GM12878 (cell line): ENCODE results near the gene PRRC2A. TPM values are rescaled to one million over a fixed set of nuclear protein-coding genes. Genes with fewer than 3 reads are reported as not detected.

ENCODE experiments used
- ATAC-seq: fragments of 200-7000 bp; cut with Tn5 transposase; 3 replicates; pipeline ENCODE4 v1.9.1; 2020; ENCODE audit warnings: mild to moderate bottlenecking, moderate library complexity
- BruUV-seq: library from RNA; stranded (reverse); fragments of 400-500 nt; replicated peaks from 2 replicates; lab custom pipeline; 2021; lab: Mats Ljungman, UMichigan
- CTCF ChIA-PET: fragments of 300-600 bp; sonication (Branson Sonifier 250); formaldehyde crosslinking; extraction: SDS; loops from one replicate; lab custom pipeline; 2021; ENCODE audit warnings: inconsistent platforms; lab: Yijun Ruan, JAX
- POLR2A ChIA-PET: fragments of 350-600 bp; formaldehyde crosslinking; extraction: SDS; loops from one replicate; lab custom pipeline; 2021; ENCODE audit warnings: inconsistent platforms; lab: Charles Lee
- RAD21 ChIA-PET: fragments of 300-600 bp; sonication (Branson Sonifier 250); formaldehyde crosslinking; loops from one replicate; lab custom pipeline; 2023; ENCODE audit warnings: antibody characterized with exemption; ENCODE audit not compliant: unreplicated experiment; lab: Charles Lee
- SMC1A ChIA-PET: fragments of 300-600 bp; sonication (Branson Sonifier 250); formaldehyde crosslinking; loops from one replicate; lab custom pipeline; 2023; ENCODE audit not compliant: unreplicated experiment, uncharacterized antibody; lab: Charles Lee
- DNase-seq: peaks from one replicate; pipeline ENCODE4 v3.0.0-alpha.2; 2011; ENCODE audit warnings: low read depth, low spot score
- FAIRE-seq: peaks from 3 replicates; lab custom pipeline; 2011; peaks lifted over from hg19 to GRCh38; lab: Jason Lieb, UNC
- H2AFZ ChIP-seq: 2 replicates; pipeline ENCODE4 v1.6.0; 2011; ENCODE audit warnings: low read depth, low read length, control low read depth; ENCODE audit not compliant: control insufficient read depth
- H3K27ac ChIP-seq: 2 replicates; pipeline ENCODE4 v1.5.1; 2011; ENCODE audit warnings: control low read depth; ENCODE audit not compliant: control insufficient read depth, insufficient read depth
- H3K27me3 ChIP-seq, 2 experiments: replicated peaks in 1 of 2; 2 replicates each; pipeline versions ENCODE4 v1.6.0 to v1.6.1; 2011; ENCODE audit warnings: low read length in 1 of 2; ENCODE audit not compliant: control insufficient read depth in 2 of 2, insufficient read depth in 2 of 2
- H3K36me3 ChIP-seq, 2 experiments: 2 replicates each; pipeline ENCODE4 v1.5.1; 2011; ENCODE audit warnings: low read length in 1 of 2; ENCODE audit not compliant: control insufficient read depth in 2 of 2, insufficient read depth in 2 of 2
- H3K4me1 ChIP-seq: 2 replicates; pipeline ENCODE4 v1.6.1; 2011; ENCODE audit warnings: mild to moderate bottlenecking, low read length, moderate library complexity, mixed read lengths; ENCODE audit not compliant: control insufficient read depth, insufficient read depth
- H3K4me2 ChIP-seq: 2 replicates; pipeline ENCODE4 v1.6.0; 2011; ENCODE audit warnings: control low read depth; ENCODE audit not compliant: control insufficient read depth, insufficient read depth
- H3K4me3 ChIP-seq: fragments of 200-600 bp; sonication (generic); 2 replicates; pipeline ENCODE4 v1.5.1; 2016
- H3K79me2 ChIP-seq: 2 replicates; pipeline ENCODE4 v1.6.0; 2011; ENCODE audit warnings: low read length; ENCODE audit not compliant: control insufficient read depth, insufficient read depth
- H3K9ac ChIP-seq: 2 replicates; pipeline ENCODE4 v1.8.0; 2011; ENCODE audit warnings: low read length, control low read depth, mixed read lengths; ENCODE audit not compliant: control insufficient read depth, insufficient read depth
- H3K9me3 ChIP-seq: replicated peaks from 3 replicates; pipeline ENCODE4 v1.5.1; 2011; ENCODE audit warnings: mild to moderate bottlenecking, low read length; ENCODE audit not compliant: control insufficient read depth, insufficient read depth
- H4K20me1 ChIP-seq: 2 replicates; pipeline ENCODE4 v1.6.0; 2011; ENCODE audit not compliant: control insufficient read depth, insufficient read depth
- KLF5 ChIP-seq: fragments of 450-650 bp; IDR thresholded peaks from 2 replicates; pipeline ENCODE4 v1.6.1; 2014; ENCODE audit warnings: mild to moderate bottlenecking; ENCODE audit not compliant: partially characterized antibody
- MYC ChIP-seq: IDR thresholded peaks from 2 replicates; pipeline ENCODE4 v1.6.1; 2011; ENCODE audit warnings: mild to moderate bottlenecking, low read length, moderate library complexity, inconsistent platforms; ENCODE audit not compliant: insufficient read depth, insufficient replicate concordance, insufficient read length, severe bottlenecking
- PML ChIP-seq: IDR thresholded peaks from 2 replicates; pipeline ENCODE4 v1.6.1; 2012; ENCODE audit warnings: low read length, inconsistent platforms
- SUZ12 ChIP-seq: fragments of 200-600 bp; sonication (generic); IDR thresholded peaks from one replicate; pipeline ENCODE4 v1.6.1; 2018; ENCODE audit warnings: antibody characterized with exemption, mild to moderate bottlenecking; ENCODE audit not compliant: unreplicated experiment
- ZBED1 ChIP-seq: IDR thresholded peaks from 2 replicates; pipeline ENCODE4 v1.6.1; 2016; ENCODE audit warnings: borderline replicate concordance
- ZZZ3 ChIP-seq: IDR thresholded peaks from 2 replicates; pipeline ENCODE4 v1.6.1; 2011; ENCODE audit warnings: low read depth; ENCODE audit not compliant: control insufficient read depth, insufficient read length
- whole genome bisulfite sequencing: methylation state at CpG from one replicate; pipeline ENCODE4 v1.1.6; 2016; ENCODE audit warnings: low lambda C conversion rate; ENCODE audit not compliant: insufficient replicate concordance, insufficient coverage; ENCODE audit errors: missing lambda C conversion rate; 5-methylcytosine and 5-hydroxymethylcytosine counted together
- in situ Hi-C: fragments of 300-500 bp; cut with MboI; formaldehyde crosslinking; loops from 9 replicates; pipeline ENCODE4 v1.14.3; 2018; ENCODE audit warnings: mixed read lengths
- intact Hi-C: fragments of 100-400 bp; cut with micrococcal nuclease; formaldehyde crosslinking; loops from one replicate; pipeline ENCODE4 v1.14.2; 2022; ENCODE audit not compliant: unreplicated experiment
- polyA plus RNA-seq, 11 experiments: library from polyadenylated mRNA; depleted of rRNA in 4 of 11; unstranded in 6 of 11; stranded (reverse) in 5 of 11; fragments of >200 nt; fragmentation: Nextera tagmentation in 4 of 11; fragmentation: Illumina TruSeq in 1 of 11; extraction: Ambion mirVana in 4 of 11; extraction: Trizol in 1 of 11; gene quantifications; 1 replicate in 1 of 11; 2 replicates in 10 of 11; pipeline versions ENCODE4 v1.2.1 to v1.2.3, GENCODE V29; 2011 to 2016; ENCODE audit warnings: inconsistent platforms in 2 of 11, missing spikeins in 2 of 11, low read depth in 1 of 11
- total RNA-seq, 4 experiments: library from RNA; depleted of rRNA in 3 of 4; stranded (reverse); fragments of >200 nt in 3 of 4; fragmentation: Illumina TruSeq in 1 of 4; extraction: Trizol in 1 of 4; gene quantifications; 2 replicates each; pipeline versions ENCODE4 v1.2.1 to v1.2.3, GENCODE V29; 2013 to 2021
- TF ChIP-seq, protein P1 (sequence below): fragments of 450-650 bp; IDR thresholded peaks from 2 replicates; pipeline ENCODE4 v1.6.1; 2017; ENCODE audit warnings: mild to moderate bottlenecking, low read depth, inconsistent platforms; ENCODE audit not compliant: poor library complexity, severe bottlenecking
- TF ChIP-seq, protein P2 (sequence below): fragments of 150-350 bp; IDR thresholded peaks from 2 replicates; pipeline ENCODE4 v1.6.1; 2016; ENCODE audit warnings: low read depth, low read length
- TF ChIP-seq, protein P3 (sequence below): fragments of 450-650 bp; formaldehyde crosslinking; IDR thresholded peaks from 2 replicates; pipeline ENCODE4 v1.5.0; 2022; ENCODE audit warnings: mild to moderate bottlenecking, missing genetic modification characterization
- TF ChIP-seq, protein P4 (sequence below), 3 experiments: IDR thresholded peaks in 2 of 3; conservative IDR thresholded peaks in 1 of 3; 2 replicates each; pipeline ENCODE4 v1.5.1; 2011; ENCODE audit warnings: low read depth in 3 of 3, low read length in 3 of 3, mild to moderate bottlenecking in 3 of 3, control low read depth in 2 of 3, moderate library complexity in 2 of 3, inconsistent platforms in 1 of 3, mixed read lengths in 1 of 3; ENCODE audit not compliant: control insufficient read depth in 2 of 3, insufficient read depth in 1 of 3; ENCODE audit errors: extremely low read depth in 1 of 3

Gene PRRC2A
- total and polyA plus RNA-seq, 10 of the 15 experiments (the other 5 are each of a cell fraction or from before 2014, with no cell fraction given) = 0.40 to 244 (median 61.3) TPM

DNA sequence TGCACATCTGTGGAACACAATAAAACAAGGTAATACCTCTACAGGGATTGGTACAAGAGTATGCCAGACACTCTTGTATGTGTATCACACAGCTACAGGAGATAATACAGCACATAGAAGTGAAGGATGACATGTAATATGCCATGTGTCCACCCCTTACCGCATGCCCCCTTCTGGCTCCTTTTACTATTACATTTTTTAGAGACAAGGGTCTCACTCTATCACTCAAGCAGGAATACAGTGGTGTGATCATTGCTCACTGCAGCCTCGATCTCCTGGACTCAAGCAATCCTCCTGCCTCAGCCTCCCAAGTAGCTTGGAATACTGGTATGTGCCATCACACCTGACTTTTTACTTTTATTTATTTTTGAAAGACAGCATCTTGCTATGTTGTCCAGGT, 23.5 kb upstream of the PRRC2A start (continued):
- TF ChIP-seq, protein P1, sequence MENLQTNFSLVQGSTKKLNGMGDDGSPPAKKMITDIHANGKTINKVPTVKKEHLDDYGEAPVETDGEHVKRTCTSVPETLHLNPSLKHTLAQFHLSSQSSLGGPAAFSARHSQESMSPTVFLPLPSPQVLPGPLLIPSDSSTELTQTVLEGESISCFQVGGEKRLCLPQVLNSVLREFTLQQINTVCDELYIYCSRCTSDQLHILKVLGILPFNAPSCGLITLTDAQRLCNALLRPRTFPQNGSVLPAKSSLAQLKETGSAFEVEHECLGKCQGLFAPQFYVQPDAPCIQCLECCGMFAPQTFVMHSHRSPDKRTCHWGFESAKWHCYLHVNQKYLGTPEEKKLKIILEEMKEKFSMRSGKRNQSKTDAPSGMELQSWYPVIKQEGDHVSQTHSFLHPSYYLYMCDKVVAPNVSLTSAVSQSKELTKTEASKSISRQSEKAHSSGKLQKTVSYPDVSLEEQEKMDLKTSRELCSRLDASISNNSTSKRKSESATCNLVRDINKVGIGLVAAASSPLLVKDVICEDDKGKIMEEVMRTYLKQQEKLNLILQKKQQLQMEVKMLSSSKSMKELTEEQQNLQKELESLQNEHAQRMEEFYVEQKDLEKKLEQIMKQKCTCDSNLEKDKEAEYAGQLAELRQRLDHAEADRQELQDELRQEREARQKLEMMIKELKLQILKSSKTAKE = no peak
- TF ChIP-seq, all 136 proteins: peak for 7

DNA sequence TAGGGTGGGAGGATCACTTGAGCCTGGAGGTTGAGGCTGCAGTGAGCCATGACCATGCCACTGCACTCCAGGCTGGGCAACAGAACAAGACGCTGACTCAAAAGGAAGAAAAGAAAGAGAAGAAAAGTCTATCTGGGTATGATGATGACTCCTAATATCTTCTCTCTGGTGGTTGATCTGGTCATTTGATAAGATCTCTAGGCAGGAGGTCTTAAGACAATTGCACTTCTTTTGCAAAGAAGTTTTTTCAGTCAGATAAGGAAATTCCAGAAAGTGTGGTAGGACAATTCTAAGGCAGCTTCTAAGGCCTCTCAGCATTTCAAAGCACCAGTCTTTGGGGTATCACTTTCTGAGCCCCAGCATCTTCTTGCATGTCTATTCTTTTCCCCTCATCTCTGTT, 13.2 kb upstream of the PRRC2A start:
- Histone ChIP-seq H3K4me2 (no peak overlapping the region), H3K9ac (no peak overlapping the region), H3K79me2 (no peaks in the 10 kb centered on the region), H3K27me3 (no peaks in the 10 kb centered on the region), H3K36me3 (no peaks in the 10 kb centered on the region), H3K9me3 (no peaks in the 10 kb centered on the region), H2AFZ (no peak overlapping the region), H3K27ac (no peak overlapping the region), H3K4me1 (no peaks in the 10 kb centered on the region), H3K4me3 (no peak overlapping the region), H4K20me1 (no peaks in the 10 kb centered on the region)
- BruUV-seq = no TSS peak
- ChIA-PET CTCF (interaction anchor here (1.1 to 2.1 kb wide), 2 partner anchors 10 to 57 kb away, joined by 3 to 10 read pairs; no protein-coding TSS in a partner anchor), POLR2A (interaction anchor here (0.7 to 1.5 kb wide), 7 partner anchors 9 to 238 kb away, joined by 3 to 6 read pairs (median 4); partner anchors contain the start of gene GPANK1), RAD21 (interaction anchor here (0.7 kb wide), 1 partner anchor 182 kb away, joined by 3 read pairs; no protein-coding TSS in a partner anchor), SMC1A (interaction anchor here (0.9 to 1.3 kb wide), 3 partner anchors 9 to 16 kb away, joined by 3 to 6 read pairs (median 3); no protein-coding TSS in a partner anchor)
- DNase-seq (no peak), FAIRE-seq (no peak), ATAC-seq (no peak)
- intact Hi-C loops = no loop called here
- WGBS = 50% methylated on average over 1 of the region's 1 CpG
- in situ Hi-C loops = no loop called here
- TF ChIP-seq SUZ12 (no peak), ZZZ3 (no peak), MYC (no peak), ZBED1 (no peak), PML (no peak), KLF5 (no peak)
- TF ChIP-seq, protein P2, sequence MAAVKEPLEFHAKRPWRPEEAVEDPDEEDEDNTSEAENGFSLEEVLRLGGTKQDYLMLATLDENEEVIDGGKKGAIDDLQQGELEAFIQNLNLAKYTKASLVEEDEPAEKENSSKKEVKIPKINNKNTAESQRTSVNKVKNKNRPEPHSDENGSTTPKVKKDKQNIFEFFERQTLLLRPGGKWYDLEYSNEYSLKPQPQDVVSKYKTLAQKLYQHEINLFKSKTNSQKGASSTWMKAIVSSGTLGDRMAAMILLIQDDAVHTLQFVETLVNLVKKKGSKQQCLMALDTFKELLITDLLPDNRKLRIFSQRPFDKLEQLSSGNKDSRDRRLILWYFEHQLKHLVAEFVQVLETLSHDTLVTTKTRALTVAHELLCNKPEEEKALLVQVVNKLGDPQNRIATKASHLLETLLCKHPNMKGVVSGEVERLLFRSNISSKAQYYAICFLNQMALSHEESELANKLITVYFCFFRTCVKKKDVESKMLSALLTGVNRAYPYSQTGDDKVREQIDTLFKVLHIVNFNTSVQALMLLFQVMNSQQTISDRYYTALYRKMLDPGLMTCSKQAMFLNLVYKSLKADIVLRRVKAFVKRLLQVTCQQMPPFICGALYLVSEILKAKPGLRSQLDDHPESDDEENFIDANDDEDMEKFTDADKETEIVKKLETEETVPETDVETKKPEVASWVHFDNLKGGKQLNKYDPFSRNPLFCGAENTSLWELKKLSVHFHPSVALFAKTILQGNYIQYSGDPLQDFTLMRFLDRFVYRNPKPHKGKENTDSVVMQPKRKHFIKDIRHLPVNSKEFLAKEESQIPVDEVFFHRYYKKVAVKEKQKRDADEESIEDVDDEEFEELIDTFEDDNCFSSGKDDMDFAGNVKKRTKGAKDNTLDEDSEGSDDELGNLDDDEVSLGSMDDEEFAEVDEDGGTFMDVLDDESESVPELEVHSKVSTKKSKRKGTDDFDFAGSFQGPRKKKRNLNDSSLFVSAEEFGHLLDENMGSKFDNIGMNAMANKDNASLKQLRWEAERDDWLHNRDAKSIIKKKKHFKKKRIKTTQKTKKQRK = no peak
- TF ChIP-seq, protein P3, sequence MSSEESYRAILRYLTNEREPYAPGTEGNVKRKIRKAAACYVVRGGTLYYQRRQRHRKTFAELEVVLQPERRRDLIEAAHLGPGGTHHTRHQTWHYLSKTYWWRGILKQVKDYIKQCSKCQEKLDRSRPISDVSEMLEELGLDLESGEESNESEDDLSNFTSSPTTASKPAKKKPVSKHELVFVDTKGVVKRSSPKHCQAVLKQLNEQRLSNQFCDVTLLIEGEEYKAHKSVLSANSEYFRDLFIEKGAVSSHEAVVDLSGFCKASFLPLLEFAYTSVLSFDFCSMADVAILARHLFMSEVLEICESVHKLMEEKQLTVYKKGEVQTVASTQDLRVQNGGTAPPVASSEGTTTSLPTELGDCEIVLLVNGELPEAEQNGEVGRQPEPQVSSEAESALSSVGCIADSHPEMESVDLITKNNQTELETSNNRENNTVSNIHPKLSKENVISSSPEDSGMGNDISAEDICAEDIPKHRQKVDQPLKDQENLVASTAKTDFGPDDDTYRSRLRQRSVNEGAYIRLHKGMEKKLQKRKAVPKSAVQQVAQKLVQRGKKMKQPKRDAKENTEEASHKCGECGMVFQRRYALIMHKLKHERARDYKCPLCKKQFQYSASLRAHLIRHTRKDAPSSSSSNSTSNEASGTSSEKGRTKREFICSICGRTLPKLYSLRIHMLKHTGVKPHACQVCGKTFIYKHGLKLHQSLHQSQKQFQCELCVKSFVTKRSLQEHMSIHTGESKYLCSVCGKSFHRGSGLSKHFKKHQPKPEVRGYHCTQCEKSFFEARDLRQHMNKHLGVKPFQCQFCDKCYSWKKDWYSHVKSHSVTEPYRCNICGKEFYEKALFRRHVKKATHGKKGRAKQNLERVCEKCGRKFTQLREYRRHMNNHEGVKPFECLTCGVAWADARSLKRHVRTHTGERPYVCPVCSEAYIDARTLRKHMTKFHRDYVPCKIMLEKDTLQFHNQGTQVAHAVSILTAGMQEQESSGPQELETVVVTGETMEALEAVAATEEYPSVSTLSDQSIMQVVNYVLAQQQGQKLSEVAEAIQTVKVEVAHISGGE (CRISPR knock-in tag) = no peak
- TF ChIP-seq, protein P4, sequence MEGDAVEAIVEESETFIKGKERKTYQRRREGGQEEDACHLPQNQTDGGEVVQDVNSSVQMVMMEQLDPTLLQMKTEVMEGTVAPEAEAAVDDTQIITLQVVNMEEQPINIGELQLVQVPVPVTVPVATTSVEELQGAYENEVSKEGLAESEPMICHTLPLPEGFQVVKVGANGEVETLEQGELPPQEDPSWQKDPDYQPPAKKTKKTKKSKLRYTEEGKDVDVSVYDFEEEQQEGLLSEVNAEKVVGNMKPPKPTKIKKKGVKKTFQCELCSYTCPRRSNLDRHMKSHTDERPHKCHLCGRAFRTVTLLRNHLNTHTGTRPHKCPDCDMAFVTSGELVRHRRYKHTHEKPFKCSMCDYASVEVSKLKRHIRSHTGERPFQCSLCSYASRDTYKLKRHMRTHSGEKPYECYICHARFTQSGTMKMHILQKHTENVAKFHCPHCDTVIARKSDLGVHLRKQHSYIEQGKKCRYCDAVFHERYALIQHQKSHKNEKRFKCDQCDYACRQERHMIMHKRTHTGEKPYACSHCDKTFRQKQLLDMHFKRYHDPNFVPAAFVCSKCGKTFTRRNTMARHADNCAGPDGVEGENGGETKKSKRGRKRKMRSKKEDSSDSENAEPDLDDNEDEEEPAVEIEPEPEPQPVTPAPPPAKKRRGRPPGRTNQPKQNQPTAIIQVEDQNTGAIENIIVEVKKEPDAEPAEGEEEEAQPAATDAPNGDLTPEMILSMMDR (IDR thresholded peaks at IDR 0.05 in 2 of 3, conservative IDR thresholded peaks at IDR 0.05 in 1 of 3; ENCODE audit: control insufficient read depth in 2 of 3, extremely low read depth in 1 of 3, insufficient read depth in 1 of 3, low read depth in 3 of 3, low read length in 3 of 3) = no peak
